Measurements from ENCODE around the gene ZBTB21.

- TF ChIP-seq EZH2phosphoT487 (IDR thresholded peaks at IDR 0.05) (no peak), CTCF (IDR thresholded peaks at IDR 0.05) (no peak)
Measured at GRCh38 chr21:42051788-42052187, 41.6 kb upstream of the ZBTB21 start.

Measured in neural progenitor cell (in vitro differentiated cells).